GM19238 (cell line): ENCODE results near the gene SLC30A1.

Experiments
- DNase-seq: peaks from one replicate; pipeline ENCODE4 v3.0.0; 2011; ENCODE audit warnings: low spot score; ENCODE audit not compliant: insufficient read length

The SLC30A1 gene

DNA sequence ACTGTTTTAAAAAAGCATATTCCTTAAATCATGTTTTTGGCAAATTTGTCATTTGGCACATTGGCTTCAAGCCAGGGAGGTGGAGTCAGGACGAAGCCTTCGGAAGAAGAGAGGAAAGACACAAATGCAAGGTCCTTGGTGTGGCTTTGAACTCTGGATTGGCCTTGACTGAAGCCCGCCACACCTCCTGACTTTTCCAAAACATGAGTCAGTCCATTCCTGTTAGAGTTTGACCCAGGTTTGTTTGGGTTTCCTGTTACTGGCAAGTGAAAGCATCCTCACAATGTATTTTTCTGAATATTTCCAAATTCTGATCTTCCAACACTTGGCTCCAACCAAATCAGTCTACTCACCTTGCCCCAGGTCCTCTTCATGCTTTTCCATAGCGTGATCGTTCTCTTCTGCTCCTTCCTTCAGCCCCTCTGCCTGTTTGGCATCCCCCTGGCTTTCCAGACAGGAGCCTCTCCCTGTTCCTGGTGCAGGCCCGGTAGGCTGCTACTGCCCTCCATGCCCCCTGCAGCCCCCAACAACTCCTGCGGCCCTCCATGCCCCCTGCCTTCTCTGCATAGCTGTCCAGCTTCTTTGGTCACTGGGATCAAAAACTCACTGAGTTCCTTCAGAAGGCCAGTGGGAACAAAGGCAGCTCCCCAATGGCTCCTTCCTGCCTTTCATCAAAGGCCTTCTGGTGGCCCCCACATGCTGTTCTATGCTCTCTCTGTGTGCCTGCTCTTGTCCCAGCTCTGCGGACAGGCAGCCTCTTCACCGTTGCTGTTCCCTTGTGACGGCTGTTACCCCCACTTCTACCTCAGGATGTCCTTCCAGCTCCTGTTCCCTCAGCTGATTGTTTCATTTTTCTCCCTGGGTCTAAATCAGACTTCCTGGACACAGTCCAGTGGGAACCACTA lies 30.4 kb upstream of the SLC30A1 start:
- DNase-seq = no peak

- DNase-seq = no peak
Measured at GRCh38 chr1:211607754-211608473, 29.0 kb upstream of the SLC30A1 start.

- DNase-seq = peak; percentile 62
Measured at GRCh38 chr1:211606914-211607753, 28.2 kb upstream of the SLC30A1 start.

- DNase-seq = no peak
Measured at GRCh38 chr1:211606332-211606913, 27.5 kb upstream of the SLC30A1 start.

- no peak for DNase-seq
Measured at GRCh38 chr1:211605603-211606331, 26.8 kb upstream of the SLC30A1 start.

- DNase-seq = no peak
Measured at GRCh38 chr1:211605034-211605433, 26.1 kb upstream of the SLC30A1 start.

DNA sequence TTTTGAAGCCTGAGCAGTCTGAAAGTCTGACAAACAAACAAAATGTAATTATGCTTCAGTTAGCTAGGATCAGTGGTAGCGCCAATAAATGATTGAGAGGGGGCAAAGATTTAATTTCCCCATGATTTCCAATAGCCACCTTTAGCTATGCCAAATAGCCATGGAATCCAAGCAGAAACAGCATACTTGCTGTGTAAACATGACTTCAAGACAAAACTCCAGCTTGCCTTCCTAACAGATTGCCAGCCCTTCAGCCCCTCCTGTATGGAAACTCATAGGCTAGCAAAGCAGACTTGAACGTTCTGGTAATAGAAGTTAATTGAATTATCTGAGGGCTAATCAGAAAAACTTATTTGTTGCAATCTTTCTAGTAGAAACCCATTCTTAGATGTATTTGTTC lies 25.6 kb upstream of the SLC30A1 start:
- DNase-seq = no peak

- no peak for DNase-seq
Measured at GRCh38 chr1:211603713-211604112, 24.8 kb upstream of the SLC30A1 start.

GRCh38 chr1:211603191-211603701 lies 24.3 kb upstream of the SLC30A1 start:
- no peak for DNase-seq

GRCh38 chr1:211601982-211602670 lies 23.2 kb upstream of the SLC30A1 start:
- DNase-seq = no peak

DNA sequence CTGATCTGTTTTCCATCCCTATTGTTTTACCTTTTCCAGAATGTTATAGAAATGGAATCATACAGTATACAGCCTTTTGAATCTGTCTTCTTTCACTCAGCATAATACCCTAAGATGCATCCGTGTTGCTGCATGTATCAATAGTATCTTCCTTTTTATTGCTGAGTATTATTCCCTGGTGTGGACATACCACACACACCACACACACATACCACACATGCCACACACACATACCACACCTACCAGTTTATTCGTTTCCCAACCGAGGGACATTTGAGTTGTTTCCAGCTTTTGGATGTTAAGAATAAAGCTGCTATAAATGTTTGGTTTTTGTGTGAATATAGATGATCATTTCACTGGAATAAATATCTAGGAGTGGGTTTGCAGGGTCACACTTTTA lies 22.2 kb upstream of the SLC30A1 start:
- no peak for DNase-seq

DNA sequence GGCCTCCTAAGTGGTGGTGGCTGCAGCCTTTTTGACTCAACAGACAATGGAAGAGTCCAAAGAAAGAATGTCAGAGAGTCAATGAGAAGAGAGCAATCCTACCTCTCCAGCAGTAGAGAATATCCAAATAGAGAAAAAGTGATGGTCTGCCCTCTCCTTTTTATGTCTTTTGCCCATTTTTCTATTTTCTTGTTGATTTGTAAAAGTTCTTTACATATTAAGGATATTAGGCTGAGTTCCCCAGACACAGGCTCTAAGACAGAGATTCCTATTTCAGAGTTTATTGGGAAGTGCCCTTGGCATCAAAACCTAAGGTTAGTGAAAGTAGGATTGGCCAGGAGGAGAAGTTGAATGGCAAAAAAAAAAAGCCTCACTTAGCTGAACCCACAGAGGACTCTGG lies 20.3 kb upstream of the SLC30A1 start:
- no peak for DNase-seq

- DNase-seq = no peak
Measured at GRCh38 chr1:211598514-211598913, 19.6 kb upstream of the SLC30A1 start.

DNA sequence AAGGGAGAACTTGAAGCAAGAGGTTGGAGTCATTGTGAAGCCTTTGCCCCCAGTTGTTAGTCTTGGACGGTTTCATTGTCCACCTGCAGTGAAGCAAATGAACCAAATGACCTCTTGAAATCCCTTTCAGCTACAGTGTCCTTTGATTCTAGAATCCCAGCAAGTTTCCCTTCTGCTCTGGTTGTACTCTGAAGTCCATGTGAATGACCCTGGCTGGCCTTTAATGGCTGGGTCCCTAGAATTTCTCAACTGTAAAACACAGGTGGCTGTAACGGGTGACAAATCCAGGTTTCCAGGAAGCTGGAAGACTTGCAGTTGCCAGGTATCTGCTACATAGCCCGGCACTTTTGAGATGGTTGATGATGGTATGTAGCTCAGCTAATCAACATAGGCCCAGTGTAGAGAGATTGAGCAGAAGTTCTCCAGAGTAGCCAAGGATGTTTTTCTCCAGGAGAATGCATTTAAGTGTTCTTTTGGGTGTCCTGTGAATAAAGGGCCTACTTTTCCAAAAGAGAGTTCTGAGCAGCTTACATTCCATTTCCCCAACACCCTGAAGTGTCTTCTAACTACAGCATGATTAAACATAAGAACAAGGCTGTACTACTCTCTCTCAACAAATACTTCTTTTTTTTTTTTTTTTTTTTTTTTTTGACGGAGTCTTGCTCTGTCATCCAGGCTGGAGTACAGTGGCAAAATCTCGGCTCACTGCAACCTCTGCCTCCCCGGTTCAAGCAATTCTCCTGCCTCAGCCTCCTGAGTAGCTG lies 17.6 kb upstream of the SLC30A1 start:
- DNase-seq = no peak

DNA sequence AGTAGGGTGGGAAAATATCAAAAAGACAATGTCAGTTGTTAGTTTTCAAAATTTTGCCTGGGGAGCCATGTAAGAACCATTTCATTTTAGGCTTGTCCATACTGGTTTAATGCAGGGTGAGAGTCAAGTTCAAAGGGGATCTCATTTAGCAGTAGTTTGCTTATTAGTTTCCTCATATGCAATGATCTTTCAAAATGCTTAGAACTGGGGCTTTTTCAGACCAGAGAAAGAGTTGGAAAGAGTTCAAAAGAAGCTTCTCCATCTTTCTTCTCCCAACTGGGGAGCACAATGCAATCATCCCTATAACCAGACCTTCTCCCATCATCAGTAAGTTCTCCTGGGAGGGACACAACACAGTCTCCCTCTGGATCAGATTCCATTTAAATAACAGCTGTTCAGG lies 16.5 kb upstream of the SLC30A1 start:
- DNase-seq = no peak

GRCh38 chr1:211591980-211592493 lies 13.1 kb upstream of the SLC30A1 start:
- no peak for DNase-seq

DNA sequence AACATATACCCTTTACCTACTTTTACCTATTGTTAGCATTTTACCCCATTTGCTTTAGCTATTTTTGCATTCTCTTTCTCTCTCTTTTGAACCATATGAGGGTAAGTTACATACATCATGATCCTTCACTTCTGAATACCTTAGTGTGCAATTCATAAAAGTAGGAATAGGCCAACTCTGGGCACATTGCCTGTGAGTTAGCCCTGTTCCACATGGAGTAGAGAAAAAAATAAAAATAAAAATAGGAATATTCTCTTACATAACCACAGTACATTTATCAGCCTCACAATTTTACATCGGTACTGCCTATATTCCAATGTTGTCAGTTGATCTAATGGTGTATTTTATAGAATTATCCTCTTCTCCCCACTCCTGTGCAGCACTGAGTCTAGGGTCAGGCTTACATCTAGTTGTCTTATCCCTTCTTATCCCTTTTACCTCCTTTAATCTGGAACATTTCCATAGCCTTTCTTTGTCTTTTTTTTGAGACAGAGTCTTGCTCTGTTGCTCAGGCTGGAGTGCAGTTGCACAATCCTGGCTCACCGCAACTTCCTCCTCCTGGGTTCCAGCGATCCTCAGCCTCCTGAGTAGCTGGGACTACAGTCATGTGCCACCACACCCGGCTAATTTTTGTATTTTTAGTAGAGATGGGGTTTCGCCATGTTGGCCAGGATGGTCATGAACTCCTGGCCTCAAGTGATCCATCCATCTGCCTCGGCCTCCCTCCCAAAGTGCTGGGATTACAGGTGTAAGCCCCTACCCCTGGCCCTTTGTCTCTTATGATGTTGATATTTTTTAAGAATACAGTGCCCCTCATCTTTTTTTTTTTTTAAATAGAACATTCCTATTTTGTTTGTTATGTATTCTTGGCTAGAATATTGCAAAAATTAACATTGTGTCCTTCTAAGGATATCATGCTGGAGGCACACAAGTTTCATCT lies 11.1 kb upstream of the SLC30A1 start:
- DNase-seq = no peak

DNA sequence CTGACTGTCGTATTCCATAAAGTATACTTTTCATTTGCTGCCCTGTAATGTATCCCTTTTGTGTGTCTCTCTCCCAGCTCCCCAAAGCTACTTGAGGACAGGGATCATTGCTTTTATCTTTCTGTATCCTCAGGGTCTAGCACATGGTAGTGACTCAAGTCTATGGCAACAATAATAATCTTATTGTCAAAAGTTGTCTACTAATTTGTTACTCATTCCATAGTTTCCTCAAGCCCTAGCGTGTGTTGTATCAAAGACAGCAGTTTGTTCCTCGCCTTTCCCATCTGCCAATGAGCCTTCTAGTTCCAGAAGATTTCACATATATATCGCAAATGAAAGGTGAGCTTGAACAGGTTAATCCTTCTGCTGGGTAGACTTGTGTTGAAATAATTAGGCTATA lies 9.8 kb upstream of the SLC30A1 start:
- no peak for DNase-seq
